Stimulated activated CD8-positive, alpha-beta memory T cell treated with anti-CD3 and anti-CD28 coated beads, Interleukin-4, amount 100 ng/mL, for 1 hour (primary cell): ENCODE results near the gene CLDN1.

Experiments
- DNase-seq, 2 donors: peaks; one replicate each; pipeline ENCODE4 v3.0.0-alpha.2; 2020; ENCODE audit warnings: low read depth in 2 of 2, low spot score in 1 of 2

CLDN1 gene

DNA sequence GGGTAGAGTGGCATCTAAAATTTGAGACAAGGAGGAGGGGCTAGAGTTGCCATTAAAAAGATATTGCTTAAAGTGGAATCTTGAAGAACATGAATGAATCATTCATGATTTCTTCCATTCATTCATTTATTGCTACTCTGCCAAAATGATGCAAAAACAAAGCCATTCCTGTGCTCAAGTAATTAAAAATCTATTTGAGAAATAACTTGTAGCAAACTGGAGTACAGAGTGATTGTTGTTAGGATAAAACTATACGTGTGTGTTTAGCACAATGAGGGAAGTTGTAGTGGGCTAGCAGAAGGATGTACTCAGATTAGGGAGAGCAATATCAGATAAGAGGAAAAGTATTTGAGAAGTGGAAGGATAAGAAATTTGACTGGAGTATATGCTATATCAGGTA is 11.7 kb upstream of the CLDN1 start:
- no peak for DNase-seq

DNA sequence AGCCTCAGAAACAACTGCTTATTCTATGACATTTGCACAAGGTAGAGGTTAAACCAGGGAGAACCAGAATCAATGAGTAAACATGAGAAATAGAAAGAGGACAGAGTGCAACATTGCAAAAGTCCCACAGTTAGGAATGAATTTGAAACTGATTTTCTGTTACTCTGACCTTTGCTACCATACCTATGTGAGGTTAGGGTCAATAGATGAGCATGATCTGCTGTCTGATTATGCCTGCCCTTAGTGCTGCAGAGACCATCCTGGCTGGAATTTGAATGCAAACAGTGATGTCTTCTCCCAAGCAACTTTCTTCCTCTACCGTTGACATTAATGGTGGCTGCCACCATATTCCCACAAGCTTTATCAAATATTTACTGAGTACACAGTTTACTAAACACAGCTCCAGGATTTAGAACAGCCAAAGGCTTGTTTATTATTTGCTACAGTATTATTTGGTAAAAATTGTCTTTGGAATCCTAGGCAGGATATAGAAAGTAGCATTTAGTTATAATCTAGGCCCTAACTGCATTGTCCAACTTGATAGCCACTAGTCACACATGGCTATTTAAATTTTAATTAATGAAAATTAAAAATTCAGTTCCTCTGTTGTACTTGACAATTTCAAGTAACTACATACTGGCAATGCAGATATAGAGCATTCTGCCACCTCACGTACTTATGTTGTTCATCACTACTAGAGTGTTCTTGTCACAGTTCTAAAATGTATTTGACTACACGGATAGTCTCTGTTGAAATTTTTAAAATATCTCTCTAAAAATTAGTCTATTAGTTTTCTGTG is 8.9 kb upstream of the CLDN1 start:
- no peak for DNase-seq

DNA sequence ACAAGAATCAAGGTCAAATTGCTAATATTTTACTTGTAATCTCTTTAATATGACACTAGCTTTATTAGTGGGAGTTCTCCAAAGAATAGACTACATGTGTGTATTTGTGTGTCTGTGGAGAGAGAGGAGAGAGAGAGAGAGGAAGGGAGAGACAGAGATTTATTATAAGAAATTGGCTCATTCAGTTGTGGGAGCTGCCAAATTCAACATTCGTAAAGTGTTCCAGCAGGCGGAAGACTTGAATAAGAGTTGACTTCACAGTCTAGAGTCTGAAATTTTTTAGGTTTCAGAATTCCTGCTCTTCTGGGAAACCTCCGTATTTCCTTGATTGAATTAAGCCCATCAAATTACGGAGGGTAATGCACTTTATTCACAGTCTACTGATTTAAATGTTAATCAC is 4.7 kb upstream of the CLDN1 start:
- no peak for DNase-seq

DNA sequence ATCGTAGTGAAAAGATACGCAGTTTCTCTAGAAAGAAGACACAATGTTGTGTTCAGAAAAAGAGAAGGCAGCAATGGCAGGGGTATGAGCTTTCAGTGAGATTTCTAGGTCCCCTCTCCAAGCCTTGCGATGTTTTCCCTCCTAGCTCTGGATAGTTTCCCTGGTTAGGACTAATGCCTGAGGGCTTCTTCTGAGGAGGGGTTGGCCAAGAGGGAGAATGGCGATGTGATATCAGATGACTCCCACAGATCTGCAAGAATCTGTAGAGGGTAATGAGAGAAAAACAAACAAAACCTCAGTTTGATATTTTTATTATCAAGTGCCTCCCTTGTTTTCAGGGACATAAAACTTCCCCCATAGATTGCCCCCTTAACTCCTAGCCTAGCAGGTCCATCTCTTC is 4.1 kb upstream of the CLDN1 start:
- no peak for DNase-seq

DNA sequence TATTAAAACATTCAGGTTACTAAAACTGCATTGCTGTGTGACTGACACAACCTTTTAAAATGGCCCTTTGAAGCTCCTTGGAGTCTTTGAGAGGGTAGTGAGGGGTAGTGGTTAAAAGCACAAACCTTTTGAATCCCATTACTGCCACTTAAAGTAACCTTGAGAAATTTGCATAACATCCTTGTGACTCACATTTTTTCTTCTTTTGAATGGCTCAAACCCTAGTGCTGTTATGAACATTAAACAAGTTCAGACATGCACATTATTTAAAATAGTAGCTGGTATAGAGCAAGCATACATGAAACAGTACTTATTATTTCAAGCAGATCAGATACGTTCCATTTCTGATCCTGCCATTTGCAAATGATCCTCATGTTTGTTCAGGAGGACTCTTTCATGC is 3.7 kb upstream of the CLDN1 start:
- no peak for DNase-seq

DNA sequence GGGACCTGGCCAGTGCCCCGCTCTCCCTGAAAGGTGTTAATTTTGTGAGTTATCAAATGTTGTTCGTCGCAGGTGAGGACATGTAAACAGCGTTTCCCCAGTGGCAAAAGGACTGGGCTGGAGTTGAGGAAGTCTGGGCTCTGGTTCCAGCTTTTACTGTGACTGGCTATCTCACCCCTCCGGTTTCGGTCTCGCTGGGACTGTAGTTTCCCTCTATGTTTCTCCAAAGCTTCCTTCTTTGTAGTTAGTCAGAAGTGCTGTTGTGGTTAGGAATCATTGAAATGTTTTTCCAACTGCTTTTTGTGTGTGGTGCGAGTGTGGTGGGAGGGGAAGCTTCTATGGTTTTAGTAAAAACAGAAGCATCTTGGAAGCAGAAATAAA is 990 bp upstream of the CLDN1 start:
- DNase-seq = no peak

DNA sequence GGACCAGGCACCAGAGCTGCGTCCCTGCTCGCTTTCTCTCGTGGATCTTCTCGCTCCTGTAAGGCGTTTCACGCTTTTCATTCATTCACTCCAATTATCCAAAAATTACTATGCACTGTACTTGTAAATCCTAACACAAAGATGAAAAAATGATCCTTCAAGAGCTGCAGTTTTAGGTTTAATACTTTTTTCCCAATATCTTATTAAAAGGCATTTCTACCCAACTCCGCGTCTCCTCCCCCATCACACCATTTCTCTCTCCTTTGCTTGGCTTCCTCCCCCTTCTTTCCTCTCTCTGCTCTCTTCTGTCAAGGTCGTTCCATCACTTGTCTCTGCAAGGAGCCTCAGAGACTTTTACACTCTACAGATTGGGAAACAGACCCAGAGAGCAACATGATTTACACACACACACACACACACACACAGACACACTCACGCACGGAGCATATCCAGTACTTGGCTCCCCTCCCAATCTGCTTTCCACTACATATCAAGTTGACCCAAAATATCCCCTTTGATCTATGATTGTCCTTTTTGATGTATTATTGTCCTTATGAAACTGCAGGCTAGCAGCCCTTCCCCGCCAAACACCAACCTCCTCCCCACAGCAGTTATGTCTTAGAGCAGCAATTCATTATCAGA is 479 bp upstream of the CLDN1 start:
- no peak for DNase-seq

DNA sequence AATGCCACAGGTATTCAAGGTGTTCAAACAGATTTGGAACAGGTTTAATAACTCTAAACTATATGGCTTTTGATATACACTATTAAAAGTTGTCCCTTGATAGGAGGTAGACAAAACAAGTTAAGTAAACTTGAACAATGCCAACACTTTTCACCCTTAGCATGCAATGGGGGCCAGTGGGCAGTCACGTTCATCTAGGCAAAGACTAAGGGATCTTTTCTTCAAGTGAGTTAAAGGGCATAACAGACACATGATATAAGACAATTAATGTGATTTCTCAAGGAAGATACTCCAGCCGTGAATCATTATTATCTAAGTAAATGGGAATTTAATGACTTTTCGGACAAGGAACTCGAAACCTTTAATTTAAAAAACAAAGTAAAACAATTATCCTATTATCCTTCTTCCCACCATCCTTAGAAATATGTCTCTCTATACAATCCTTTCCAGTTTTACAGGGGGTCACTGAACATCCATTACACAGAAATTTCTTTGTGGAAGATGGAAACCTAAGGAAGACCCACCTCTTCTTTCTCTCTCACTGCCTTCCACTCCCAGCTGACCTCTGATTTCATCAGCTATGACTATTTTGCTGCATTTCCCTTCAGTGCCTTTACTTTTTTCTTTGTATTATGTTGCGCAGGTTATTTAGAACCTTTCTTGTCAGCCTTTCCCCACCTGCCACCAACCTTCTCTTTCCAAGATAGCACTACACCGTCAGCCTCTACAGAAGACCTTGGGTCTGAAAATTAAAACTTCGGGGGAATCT is 1.5 kb downstream of the CLDN1 start:
- no peak for DNase-seq

DNA sequence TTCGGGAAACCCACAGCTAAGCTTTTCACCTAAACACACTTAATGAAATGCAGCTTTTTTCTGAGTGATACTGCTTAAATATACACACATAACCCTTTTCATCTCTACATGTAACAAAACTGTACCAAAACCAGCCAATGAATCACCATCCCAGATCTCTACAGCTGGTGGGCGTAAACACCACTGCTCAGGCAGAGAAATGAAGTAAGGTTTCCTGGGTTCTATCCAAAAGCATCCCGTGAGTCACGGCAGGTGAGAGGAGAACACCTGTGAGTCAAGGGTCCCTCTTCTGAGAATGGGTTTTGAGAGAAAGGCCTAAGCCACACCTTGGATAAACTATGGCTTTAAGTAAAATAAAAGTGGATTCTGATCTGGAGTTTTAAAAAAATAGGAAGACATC is 2.6 kb downstream of the CLDN1 start:
- no peak for DNase-seq

DNA sequence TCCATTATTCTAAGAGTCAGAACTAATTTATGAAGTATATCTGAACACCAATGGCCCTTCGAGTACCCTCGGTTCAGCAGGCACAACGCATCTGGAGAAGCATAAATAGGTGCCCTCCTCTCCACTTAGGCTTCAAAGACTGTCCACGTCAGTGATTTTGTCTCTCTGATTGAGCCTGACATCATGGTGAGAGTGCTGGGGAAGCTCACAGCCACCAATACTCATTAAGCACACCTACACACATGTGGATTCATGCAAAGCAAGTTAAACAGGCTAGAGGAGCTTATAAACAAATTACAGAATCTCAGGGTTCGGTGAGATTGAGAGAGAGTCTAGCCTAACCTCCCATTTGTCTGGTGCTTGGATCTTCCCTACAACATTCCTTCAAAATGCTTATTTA is 3.6 kb downstream of the CLDN1 start:
- no peak for DNase-seq

DNA sequence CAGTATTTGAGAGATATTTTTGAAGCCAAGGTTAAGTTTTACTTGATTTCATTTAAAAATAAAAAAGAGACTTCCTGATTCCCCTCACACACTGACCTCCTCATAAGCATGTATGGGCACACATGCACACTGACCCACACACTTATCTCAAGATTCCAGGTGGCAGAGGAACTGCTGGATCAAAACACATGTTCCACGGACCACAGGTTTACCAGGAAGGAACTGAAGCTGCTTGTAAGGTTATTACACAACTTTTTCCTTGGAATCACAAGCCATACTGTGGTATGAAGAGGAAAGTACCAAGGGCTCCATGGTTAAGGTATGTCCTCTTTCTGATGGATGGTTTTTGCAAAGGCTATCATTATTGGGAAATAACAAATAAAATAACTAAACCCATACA is 7.5 kb downstream of the CLDN1 start:
- no peak for DNase-seq

DNA sequence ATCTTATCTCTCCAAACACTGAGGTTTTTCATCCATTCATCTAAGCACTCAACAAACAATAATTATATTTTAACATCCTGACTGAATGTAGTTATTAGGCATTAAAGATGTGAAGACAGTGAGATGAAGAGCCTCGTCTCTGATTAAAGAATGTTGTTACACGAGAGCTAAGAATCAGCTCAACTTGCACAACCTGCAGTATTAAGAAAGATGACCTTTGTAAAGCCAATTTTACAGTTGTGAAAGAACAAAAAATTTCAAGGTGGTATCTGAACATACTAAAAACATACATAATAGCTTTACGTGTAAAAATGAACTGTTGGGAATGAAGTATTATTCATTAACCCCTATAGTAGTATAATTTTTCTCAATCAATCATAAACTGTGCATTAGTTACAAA is 12.8 kb downstream of the CLDN1 start:
- DNase-seq = no peak

DNA sequence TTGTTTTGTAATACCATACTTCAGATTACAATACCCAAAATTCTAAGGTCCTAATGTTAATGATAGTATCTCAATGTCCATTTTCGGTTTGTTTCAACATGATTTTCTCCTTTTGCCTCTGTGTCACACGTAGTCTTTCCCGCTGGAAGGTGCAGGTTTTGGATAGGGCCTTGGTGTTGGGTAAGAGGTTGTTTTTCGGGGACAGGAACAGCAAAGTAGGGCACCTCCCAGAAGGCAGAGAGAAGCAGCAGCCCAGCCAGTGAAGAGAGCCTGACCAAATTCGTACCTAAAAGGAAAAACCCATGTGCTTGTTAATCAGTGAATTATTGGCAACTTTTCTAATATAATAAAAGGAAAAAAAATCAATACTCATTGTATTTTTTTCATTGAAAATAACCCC is 14.1 kb downstream of the CLDN1 start:
- DNase-seq = no peak

DNA sequence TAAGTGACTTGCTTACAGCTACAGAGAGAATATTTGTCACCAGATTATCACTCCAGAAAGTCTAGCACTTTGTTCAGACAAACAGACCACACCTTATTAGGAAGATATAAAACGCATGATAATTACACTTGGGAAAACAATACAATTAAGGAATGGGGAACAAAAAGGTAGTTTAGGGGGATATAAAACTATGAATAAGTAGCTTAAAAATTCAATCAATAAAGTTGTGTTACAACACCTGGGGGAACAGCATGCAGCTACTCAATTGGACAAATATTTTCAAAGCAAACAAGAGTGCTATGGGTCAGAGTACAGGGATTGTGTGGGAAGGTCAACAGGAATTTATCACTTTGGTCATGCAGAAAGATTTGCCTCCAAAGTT is 15.1 kb downstream of the CLDN1 start:
- DNase-seq = no peak

DNA sequence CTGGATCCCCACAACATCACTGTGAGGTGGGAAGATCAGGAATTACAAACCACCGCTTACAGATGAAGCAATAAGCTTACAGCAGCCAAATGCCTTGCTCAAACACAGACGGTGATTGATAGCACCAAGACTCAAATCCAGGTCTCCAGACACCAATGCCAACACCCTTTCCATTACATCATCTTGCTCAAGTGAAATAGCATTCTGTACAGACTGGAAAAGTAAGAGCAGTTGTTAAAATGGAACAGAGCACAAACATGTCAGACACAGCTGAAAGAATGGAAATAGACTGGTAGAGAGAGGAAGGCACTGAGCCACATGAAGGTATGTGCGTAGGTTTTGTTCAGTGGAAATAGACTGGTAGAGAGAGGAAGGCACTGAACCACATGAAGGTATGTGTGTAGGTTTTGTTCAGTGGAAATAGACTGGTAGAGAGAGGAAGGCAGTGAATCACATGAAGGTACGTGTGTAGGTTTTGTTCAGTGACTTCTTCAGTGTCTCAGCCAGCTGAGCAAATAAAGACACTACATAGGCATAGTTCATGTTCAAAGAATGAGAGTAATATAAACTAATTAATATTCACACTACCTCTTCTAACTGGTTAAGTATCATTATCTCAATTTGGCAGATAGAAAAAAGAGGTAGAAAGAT is 15.6 kb downstream of the CLDN1 start:
- no peak for DNase-seq

DNA sequence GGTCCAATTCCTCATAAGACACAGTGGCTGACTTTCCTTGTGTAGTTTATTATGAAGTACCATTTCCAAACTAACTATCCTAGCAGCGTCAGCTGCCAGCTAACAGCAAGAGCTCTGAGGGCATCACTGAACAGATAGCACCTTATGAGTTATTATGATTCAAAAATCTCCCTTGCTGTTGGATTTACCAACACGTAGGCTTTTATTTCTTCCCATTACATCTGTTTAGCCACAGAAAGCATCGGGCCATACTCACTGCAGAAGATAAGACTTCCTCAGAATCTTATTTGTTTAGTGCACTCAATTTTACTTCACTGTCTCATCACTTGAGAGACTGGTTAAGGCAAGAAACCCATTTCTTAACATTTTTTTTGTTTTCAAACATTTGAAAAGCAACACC is 16.2 kb downstream of the CLDN1 start:
- no peak for DNase-seq

DNA sequence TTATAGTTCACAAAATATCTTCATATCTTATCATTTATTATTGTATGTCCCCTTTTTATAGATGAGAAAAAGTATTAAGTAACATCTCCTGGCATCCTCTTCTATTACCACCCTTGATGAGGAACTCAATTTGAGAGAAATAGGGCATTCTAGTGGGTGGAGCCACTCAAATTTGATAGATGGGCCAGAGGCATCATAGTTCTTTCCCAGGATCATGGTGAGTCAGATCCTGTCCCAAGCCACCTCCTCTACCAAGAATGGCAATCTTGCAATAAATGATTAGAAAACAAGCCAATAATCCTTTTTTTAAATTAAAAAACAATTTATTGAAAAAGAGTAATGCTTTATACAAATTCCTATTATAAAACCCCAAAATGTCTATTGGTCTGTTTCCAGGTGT is 16.8 kb downstream of the CLDN1 start:
- no peak for DNase-seq

DNA sequence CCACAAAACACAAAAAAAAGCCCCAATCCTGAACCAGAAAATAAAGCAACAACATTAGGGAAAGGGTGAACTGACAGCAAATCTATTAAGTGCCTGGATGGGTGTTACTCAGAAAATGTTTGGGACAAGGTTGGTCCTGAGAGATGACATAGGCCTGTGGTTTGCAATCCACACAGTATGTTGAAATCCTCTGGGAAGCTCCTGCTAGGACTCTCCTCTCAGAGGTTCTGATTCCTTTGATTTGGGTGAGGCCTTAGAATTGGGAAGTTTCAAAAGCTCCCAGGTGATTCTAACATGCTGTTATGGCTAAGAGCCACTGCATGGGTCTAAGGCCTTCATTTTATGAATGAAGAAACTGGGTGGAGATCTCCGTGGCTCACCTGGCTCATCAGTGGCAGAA is 18.4 kb downstream of the CLDN1 start:
- no peak for DNase-seq

DNA sequence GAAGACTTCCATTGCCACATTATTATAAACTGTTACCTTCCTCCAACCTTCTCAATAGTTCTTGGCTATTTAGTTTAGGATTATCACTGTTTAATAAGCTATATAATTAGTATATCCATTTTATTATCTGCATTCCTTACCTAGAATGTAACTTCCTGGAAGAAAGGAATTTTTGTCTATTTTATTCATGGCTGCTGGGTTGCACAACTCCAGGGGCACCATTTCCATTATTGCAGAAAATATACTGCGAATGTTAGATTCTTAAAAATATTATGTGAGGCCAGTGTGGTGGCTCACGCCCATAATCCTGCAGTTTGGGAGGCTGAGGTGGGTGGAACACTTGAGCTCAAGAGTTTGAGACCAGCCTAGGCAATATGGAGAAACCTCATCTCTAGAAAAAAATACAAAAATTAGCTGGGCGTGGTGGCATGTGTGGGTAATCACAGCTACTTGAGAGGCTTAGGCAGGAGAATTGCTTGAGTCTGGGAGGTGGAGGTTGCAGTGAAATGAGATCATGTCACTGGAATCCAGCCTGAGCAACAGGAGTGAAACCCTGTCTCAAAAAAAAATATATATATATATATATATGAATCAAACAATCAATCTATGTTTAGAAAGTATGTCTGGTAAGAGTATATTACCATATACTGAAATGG is 19.9 kb downstream of the CLDN1 start:
- no peak for DNase-seq

DNA sequence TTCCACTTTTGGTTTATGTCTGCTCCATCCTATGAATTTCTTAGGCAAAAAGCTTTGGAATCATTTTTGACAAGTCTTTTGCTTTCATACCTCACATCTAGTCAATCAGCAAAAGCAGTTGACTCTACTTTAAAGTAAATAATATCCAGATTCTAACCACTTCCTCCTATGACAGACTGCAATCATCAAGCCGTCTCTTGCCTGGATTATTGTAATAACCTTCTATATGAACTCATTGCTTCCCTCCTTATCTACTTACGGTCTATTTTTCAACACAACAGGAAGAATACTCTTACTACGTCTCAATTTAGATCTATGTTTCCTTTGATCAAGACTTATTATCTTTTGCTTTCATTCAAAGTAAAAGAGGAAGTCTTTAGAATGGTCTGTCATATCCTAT is 20.7 kb downstream of the CLDN1 start:
- DNase-seq = no peak

DNA sequence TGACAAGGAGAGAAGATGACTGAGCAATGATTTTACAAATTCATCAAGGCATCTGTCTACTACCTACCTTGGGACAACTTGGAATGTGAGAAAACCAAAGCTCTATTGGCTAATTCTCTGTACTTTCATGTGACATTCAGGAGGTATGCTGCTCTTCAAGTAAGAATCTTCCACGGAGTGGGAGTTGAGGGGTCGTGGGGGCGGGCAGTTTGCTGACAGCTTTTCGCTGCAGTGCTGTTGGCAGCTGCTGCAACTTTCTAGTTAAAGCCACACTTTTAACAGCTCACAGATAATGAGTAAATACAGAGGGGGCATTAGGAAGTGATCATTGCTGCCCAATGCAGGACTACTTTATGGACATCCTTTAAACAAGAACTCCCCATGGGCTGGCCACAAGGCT is 22.3 kb downstream of the CLDN1 start:
- DNase-seq = no peak
